ENCODE measurements around the gene DUOXA1.
A peak's percentile ranks its signal among the peaks of the same experiment; 100 is the strongest.

Gene DUOXA1

DNA sequence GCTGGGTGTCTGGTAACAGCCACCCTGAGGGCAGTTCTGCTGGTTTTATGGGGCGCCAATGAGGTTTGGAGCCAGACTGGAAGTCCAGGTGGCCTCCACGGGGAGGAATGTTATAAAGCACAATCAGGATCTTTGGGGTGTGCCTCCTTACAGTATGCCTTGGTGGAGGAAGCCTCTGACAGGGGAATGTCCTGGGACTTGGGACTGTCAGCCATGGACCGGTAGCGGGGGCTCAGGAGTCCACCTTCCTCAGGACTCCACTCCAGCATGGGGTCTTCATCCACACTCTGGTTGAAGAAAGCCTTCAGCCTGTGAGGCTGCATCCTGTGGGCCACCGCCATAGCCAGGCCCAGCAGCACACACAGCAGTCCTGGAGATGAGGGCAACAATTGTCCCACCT, 10.7 kb downstream of the DUOXA1 start:
- no peak overlapping the region for H3K4me3 ChIP-seq (ENCODE audit: control insufficient read depth, low read depth, low read length)
- TF ChIP-seq, protein P1, sequence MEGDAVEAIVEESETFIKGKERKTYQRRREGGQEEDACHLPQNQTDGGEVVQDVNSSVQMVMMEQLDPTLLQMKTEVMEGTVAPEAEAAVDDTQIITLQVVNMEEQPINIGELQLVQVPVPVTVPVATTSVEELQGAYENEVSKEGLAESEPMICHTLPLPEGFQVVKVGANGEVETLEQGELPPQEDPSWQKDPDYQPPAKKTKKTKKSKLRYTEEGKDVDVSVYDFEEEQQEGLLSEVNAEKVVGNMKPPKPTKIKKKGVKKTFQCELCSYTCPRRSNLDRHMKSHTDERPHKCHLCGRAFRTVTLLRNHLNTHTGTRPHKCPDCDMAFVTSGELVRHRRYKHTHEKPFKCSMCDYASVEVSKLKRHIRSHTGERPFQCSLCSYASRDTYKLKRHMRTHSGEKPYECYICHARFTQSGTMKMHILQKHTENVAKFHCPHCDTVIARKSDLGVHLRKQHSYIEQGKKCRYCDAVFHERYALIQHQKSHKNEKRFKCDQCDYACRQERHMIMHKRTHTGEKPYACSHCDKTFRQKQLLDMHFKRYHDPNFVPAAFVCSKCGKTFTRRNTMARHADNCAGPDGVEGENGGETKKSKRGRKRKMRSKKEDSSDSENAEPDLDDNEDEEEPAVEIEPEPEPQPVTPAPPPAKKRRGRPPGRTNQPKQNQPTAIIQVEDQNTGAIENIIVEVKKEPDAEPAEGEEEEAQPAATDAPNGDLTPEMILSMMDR (IDR thresholded peaks at IDR 0.05; ENCODE audit: control insufficient read depth, insufficient read depth, low read depth, low read length, missing control alignments) = no peak
- DNase-seq (ENCODE audit: low read depth) = no peak

DNA sequence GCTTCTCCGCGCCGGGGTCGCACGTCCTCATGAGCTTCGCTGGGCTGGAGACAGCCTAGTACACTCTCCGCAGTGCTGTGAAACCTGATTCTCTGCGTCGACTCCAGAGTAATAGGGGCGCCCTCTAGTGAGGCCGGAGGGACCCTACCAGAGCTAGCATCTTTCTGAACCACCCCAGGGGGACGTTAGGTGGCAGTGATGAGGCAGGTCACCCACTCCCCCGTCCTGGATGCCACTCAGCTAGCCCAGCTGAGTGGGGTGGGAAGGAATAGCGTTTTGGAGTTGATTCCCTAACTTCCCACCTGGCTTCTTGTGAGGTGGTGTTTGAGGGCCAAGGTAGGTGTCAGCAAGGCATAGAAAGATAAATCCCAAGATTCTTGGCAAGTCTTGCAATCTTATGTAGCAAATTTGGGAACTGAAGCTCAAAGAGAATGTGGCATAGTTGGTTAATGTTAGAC, 11.5 kb downstream of the DUOXA1 start:
- DNase-seq (ENCODE audit: low read depth) = peak; percentile 61
- TF ChIP-seq, protein P1 (IDR thresholded peaks at IDR 0.05; ENCODE audit: control insufficient read depth, insufficient read depth, low read depth, low read length, missing control alignments) = peak; percentile 100
- no peak overlapping the region for H3K4me3 ChIP-seq (ENCODE audit: control insufficient read depth, low read depth, low read length)

DNA sequence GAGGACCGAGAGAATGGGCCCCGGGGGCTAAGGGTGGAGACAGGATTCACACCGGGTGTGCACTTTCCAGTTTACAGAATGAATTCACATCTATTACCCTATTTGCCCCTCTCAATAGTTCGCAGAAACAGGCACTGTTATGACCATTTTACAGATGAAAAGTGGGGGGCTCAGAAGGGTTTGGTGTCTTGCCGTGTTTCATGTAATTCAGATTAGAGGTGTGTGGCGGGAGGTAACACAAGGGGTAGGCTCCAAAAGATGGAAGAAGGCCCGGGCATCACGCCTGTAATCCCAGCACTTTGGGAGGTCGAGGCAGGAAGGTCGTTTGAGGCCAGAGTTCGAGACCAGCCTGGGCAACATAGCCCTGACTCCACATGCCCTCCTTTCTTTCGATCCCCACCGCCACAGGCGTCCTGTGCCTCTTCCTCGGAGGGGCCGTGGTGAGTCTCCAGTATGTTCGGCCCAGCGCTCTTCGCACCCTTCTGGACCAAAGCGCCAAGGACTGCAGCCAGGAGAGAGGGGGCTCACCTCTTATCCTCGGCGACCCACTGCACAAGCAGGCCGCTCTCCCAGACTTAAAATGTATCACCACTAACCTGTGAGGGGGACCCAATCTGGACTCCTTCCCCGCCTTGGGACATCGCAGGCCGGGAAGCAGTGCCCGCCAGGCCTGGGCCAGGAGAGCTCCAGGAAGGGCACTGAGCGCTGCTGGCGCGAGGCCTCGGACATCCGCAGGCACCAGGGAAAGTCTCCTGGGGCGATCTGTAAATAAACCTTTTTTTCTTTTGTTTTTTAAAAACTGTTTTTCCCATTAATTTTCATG, 12.2 kb downstream of the DUOXA1 start:
- TF ChIP-seq, protein P1 (IDR thresholded peaks at IDR 0.05; ENCODE audit: control insufficient read depth, insufficient read depth, low read depth, low read length, missing control alignments) = no peak
- no peak for DNase-seq (ENCODE audit: low read depth)
- no peak overlapping the region for H3K4me3 ChIP-seq (ENCODE audit: control insufficient read depth, low read depth, low read length)

DNA sequence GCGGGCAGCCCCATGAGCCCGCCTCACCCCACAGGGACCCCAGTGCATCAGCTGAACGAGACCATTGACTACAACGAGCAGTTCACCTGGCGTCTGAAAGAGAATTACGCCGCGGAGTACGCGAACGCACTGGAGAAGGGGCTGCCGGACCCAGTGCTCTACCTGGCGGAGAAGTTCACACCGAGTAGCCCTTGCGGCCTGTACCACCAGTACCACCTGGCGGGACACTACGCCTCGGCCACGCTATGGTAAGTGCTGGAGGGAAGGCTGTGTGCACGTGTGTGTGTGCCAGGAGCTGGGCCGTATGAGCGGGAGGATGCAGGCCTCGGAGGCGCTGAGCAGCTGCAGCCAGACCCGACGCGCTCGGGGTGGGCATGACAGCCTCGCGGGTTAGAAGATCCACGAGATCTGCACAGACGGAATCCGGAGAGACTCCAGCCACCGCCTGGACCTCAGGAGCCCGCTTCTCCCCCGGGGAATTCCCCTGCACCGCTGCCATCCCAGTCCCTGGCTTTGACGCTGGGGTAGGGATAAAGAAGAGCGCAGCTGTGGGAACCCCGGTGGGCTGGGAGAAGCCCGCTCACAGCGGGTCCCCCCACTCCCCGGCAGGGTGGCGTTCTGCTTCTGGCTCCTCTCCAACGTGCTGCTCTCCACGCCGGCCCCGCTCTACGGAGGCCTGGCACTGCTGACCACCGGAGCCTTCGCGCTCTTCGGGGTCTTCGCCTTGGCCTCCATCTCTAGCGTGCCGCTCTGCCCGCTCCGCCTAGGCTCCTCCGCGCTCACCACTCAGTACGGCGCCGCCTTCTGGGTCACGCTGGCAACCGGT, 13.0 kb downstream of the DUOXA1 start:
- TF ChIP-seq, protein P1 (IDR thresholded peaks at IDR 0.05; ENCODE audit: control insufficient read depth, insufficient read depth, low read depth, low read length, missing control alignments) = no peak
- no peak for DNase-seq (ENCODE audit: low read depth)
- H3K4me3 ChIP-seq (ENCODE audit: control insufficient read depth, low read depth, low read length) = no peak overlapping the region

DNA sequence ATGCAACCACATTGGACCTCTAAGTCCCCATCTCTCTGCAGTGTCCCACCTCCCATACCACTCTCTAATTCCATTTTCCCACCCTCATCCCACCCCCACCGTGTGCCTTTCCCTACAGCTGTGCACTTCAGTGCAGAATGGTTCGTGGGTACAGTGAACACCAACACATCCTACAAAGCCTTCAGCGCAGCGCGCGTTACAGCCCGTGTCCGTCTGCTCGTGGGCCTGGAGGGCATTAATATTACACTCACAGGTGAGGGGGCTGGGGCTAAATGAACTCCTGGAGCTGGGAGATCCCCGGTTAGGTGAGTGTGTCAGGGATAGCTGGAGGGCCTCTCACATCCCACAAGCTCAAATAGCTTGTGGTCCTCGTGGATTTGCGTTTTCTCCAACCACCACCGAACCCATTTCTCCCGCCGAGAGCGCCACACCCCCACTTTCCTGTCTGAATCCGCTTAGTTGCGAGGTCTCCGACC, 13.6 kb downstream of the DUOXA1 start:
- no peak for DNase-seq (ENCODE audit: low read depth)
- TF ChIP-seq, protein P1 (IDR thresholded peaks at IDR 0.05; ENCODE audit: control insufficient read depth, insufficient read depth, low read depth, low read length, missing control alignments) = no peak
- H3K4me3 ChIP-seq (ENCODE audit: control insufficient read depth, low read depth, low read length) = no peak overlapping the region

DNA sequence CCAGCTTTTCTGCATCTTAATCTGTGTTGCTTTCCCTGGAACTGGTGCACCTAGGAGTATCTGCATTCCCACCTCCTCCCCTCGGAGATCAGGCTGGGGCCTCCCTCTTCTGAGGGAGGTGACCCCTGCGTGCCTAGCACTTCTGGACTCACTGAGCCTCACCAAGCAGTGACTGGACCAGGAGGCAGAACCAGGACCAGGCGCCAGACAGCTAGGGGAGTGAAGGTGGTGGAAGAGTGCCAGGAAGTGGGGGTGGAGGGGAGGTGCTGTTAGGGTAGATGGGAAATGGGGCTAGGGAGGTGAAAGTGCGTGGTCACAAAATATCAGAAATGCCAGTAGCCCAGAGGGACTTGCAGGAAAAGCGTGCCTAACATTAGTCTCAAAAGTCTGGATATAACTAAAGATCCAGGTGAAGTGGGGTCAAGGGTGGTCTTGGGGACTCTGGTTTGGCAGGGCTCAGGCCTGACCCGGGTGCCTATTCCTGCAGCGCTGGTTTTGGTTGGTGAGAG, 14.3 kb downstream of the DUOXA1 start:
- no peak for DNase-seq (ENCODE audit: low read depth)
- TF ChIP-seq, protein P1 (IDR thresholded peaks at IDR 0.05; ENCODE audit: control insufficient read depth, insufficient read depth, low read depth, low read length, missing control alignments) = no peak
- H3K4me3 ChIP-seq (ENCODE audit: control insufficient read depth, low read depth, low read length) = no peak overlapping the region
